ENCODE measurements around the gene EBLN1.
A peak's percentile ranks its signal among the peaks of the same experiment; 100 is the strongest.

EBLN1 gene

GRCh38 chr10:22246680-22247391 is 29.0 kb upstream of the EBLN1 start:
- H3K4me1 ChIP-seq (ENCODE audit: insufficient read depth, low read length) = peaks cover 5% of the 10 kb centered on the region
- H3K9me3 ChIP-seq (ENCODE audit: low read length) = no peaks in the 10 kb centered on the region
- H3K27ac ChIP-seq (ENCODE audit: low read depth, low read length) = no peak overlapping the region
- H3K4me3 ChIP-seq (ENCODE audit: low read depth in 1 of 2, low read length in 2 of 2) = no peak overlapping the region
- H3K36me3 ChIP-seq (ENCODE audit: insufficient read depth, low read length) = peaks cover 6% of the 10 kb centered on the region
- H3K9ac ChIP-seq (ENCODE audit: low read length) = no peak overlapping the region
- no peaks in the 10 kb centered on the region for H3K27me3 ChIP-seq (ENCODE audit: control insufficient read depth in 1 of 2, insufficient read depth in 2 of 2, low read length in 2 of 2)

- H3K4me3 ChIP-seq (ENCODE audit: low read depth in 1 of 2, low read length in 2 of 2) = no peak overlapping the region
- no peak overlapping the region for H3K27ac ChIP-seq (ENCODE audit: low read depth, low read length)
Measured at GRCh38 chr10:22245567-22245966, 27.8 kb upstream of the EBLN1 start.

GRCh38 chr10:22244855-22245254 is 27.0 kb upstream of the EBLN1 start:
- peaks cover 6% of the 10 kb centered on the region for H3K36me3 ChIP-seq (ENCODE audit: insufficient read depth, low read length)
- no peaks in the 10 kb centered on the region for H3K27me3 ChIP-seq (ENCODE audit: control insufficient read depth in 1 of 2, insufficient read depth in 2 of 2, low read length in 2 of 2)
- no peak overlapping the region for H3K27ac ChIP-seq (ENCODE audit: low read depth, low read length)
- no peaks in the 10 kb centered on the region for H3K4me1 ChIP-seq (ENCODE audit: insufficient read depth, low read length)
- H3K4me3 ChIP-seq (ENCODE audit: low read depth in 1 of 2, low read length in 2 of 2) = no peak overlapping the region
- H3K9ac ChIP-seq (ENCODE audit: low read length) = no peak overlapping the region
- no peaks in the 10 kb centered on the region for H3K9me3 ChIP-seq (ENCODE audit: low read length)

More at GRCh38 chr10:22245567-22245966, 27.8 kb upstream of the EBLN1 start:
- Histone ChIP-seq H3K9me3 (ENCODE audit: low read length) (no peaks in the 10 kb centered on the region), H3K27me3 (ENCODE audit: control insufficient read depth in 1 of 2, insufficient read depth in 2 of 2, low read length in 2 of 2) (no peaks in the 10 kb centered on the region), H3K9ac (ENCODE audit: low read length) (no peak overlapping the region), H3K4me1 (ENCODE audit: insufficient read depth, low read length) (peaks cover 2% of the 10 kb centered on the region), H3K36me3 (ENCODE audit: insufficient read depth, low read length) (peaks cover 6% of the 10 kb centered on the region)

GRCh38 chr10:22244001-22244400 is 26.2 kb upstream of the EBLN1 start:
- no peaks in the 10 kb centered on the region for H3K27me3 ChIP-seq (ENCODE audit: control insufficient read depth in 1 of 2, insufficient read depth in 2 of 2, low read length in 2 of 2)
- no peaks in the 10 kb centered on the region for H3K4me1 ChIP-seq (ENCODE audit: insufficient read depth, low read length)
- no peak overlapping the region for H3K4me3 ChIP-seq (ENCODE audit: low read depth in 1 of 2, low read length in 2 of 2)
- no peak overlapping the region for H3K27ac ChIP-seq (ENCODE audit: low read depth, low read length)
- no peaks in the 10 kb centered on the region for H3K9me3 ChIP-seq (ENCODE audit: low read length)
- no peak overlapping the region for H3K9ac ChIP-seq (ENCODE audit: low read length)
- H3K36me3 ChIP-seq (ENCODE audit: insufficient read depth, low read length) = peaks cover 6% of the 10 kb centered on the region

GRCh38 chr10:22243321-22243720 is 25.5 kb upstream of the EBLN1 start:
- H3K4me3 ChIP-seq (ENCODE audit: low read depth in 1 of 2, low read length in 2 of 2) = no peak overlapping the region
- H3K9ac ChIP-seq (ENCODE audit: low read length) = no peak overlapping the region

GRCh38 chr10:22231260-22231659 is 13.4 kb upstream of the EBLN1 start:
- Histone ChIP-seq H3K9me3 (ENCODE audit: low read length) (no peaks in the 10 kb centered on the region), H3K4me3 (ENCODE audit: low read depth in 1 of 2, low read length in 2 of 2) (no peak overlapping the region), H3K27ac (ENCODE audit: low read depth, low read length) (no peak overlapping the region), H3K9ac (ENCODE audit: low read length) (no peak overlapping the region), H3K36me3 (ENCODE audit: insufficient read depth, low read length) (no peaks in the 10 kb centered on the region), H3K27me3 (ENCODE audit: control insufficient read depth in 1 of 2, insufficient read depth in 2 of 2, low read length in 2 of 2) (no peaks in the 10 kb centered on the region), H3K4me1 (ENCODE audit: insufficient read depth, low read length) (peaks cover 6% of the 10 kb centered on the region)

More at GRCh38 chr10:22243321-22243720, 25.5 kb upstream of the EBLN1 start:
- Histone ChIP-seq H3K27ac (ENCODE audit: low read depth, low read length) (no peak overlapping the region), H3K4me1 (ENCODE audit: insufficient read depth, low read length) (no peaks in the 10 kb centered on the region), H3K36me3 (ENCODE audit: insufficient read depth, low read length) (peaks cover 6% of the 10 kb centered on the region), H3K9me3 (ENCODE audit: low read length) (no peaks in the 10 kb centered on the region), H3K27me3 (ENCODE audit: control insufficient read depth in 1 of 2, insufficient read depth in 2 of 2, low read length in 2 of 2) (no peaks in the 10 kb centered on the region)

- H3K9ac ChIP-seq (ENCODE audit: low read length) = peak overlapping the region; percentile 80
- H3K27ac ChIP-seq (ENCODE audit: low read depth, low read length) = peak overlapping the region; percentile 57
- H3K36me3 ChIP-seq (ENCODE audit: insufficient read depth, low read length) = no peaks in the 10 kb centered on the region
- H3K4me3 ChIP-seq (ENCODE audit: low read depth in 1 of 2, low read length in 2 of 2) = peak overlapping the region; percentile 25 to 87
- H3K4me1 ChIP-seq (ENCODE audit: insufficient read depth, low read length) = peaks cover 6% of the 10 kb centered on the region
- H3K27me3 ChIP-seq (ENCODE audit: control insufficient read depth in 1 of 2, insufficient read depth in 2 of 2, low read length in 2 of 2) = no peaks in the 10 kb centered on the region
- no peaks in the 10 kb centered on the region for H3K9me3 ChIP-seq (ENCODE audit: low read length)
Measured at GRCh38 chr10:22230158-22230833, 12.5 kb upstream of the EBLN1 start.

GRCh38 chr10:22229802-22230157 is 12.0 kb upstream of the EBLN1 start:
- Histone ChIP-seq H3K4me1 (ENCODE audit: insufficient read depth, low read length) (peaks cover 6% of the 10 kb centered on the region), H3K4me3 (ENCODE audit: low read depth in 1 of 2, low read length in 2 of 2) (peak overlapping the region; percentile 49 to 87), H3K27me3 (ENCODE audit: control insufficient read depth in 1 of 2, insufficient read depth in 2 of 2, low read length in 2 of 2) (no peaks in the 10 kb centered on the region), H3K27ac (ENCODE audit: low read depth, low read length) (peak overlapping the region; percentile 57), H3K9me3 (ENCODE audit: low read length) (no peaks in the 10 kb centered on the region), H3K9ac (ENCODE audit: low read length) (peak overlapping the region; percentile 80), H3K36me3 (ENCODE audit: insufficient read depth, low read length) (no peaks in the 10 kb centered on the region)

- H3K27ac ChIP-seq (ENCODE audit: low read depth, low read length) = peak overlapping the region; percentile 91
- peak overlapping the region; percentile 80 for H3K9ac ChIP-seq (ENCODE audit: low read length)
- peaks cover 6% of the 10 kb centered on the region for H3K4me1 ChIP-seq (ENCODE audit: insufficient read depth, low read length)
Measured at GRCh38 chr10:22228943-22229801, 11.4 kb upstream of the EBLN1 start.

GRCh38 chr10:22228167-22228938 is 10.5 kb upstream of the EBLN1 start:
- Histone ChIP-seq H3K4me1 (ENCODE audit: insufficient read depth, low read length) (peaks cover 6% of the 10 kb centered on the region), H3K27me3 (ENCODE audit: control insufficient read depth in 1 of 2, insufficient read depth in 2 of 2, low read length in 2 of 2) (no peaks in the 10 kb centered on the region), H3K36me3 (ENCODE audit: insufficient read depth, low read length) (no peaks in the 10 kb centered on the region), H3K27ac (ENCODE audit: low read depth, low read length) (peak overlapping the region; percentile 91), H3K4me3 (ENCODE audit: low read depth in 1 of 2, low read length in 2 of 2) (peak overlapping the region; percentile 49 to 87), H3K9me3 (ENCODE audit: low read length) (no peaks in the 10 kb centered on the region), H3K9ac (ENCODE audit: low read length) (peak overlapping the region; percentile 80)

More at GRCh38 chr10:22228943-22229801, 11.4 kb upstream of the EBLN1 start:
- Histone ChIP-seq H3K36me3 (ENCODE audit: insufficient read depth, low read length) (no peaks in the 10 kb centered on the region), H3K4me3 (ENCODE audit: low read depth in 1 of 2, low read length in 2 of 2) (peak overlapping the region; percentile 49 to 87), H3K9me3 (ENCODE audit: low read length) (no peaks in the 10 kb centered on the region), H3K27me3 (ENCODE audit: control insufficient read depth in 1 of 2, insufficient read depth in 2 of 2, low read length in 2 of 2) (no peaks in the 10 kb centered on the region)

GRCh38 chr10:22226599-22226998 is 8.8 kb upstream of the EBLN1 start:
- H3K36me3 ChIP-seq (ENCODE audit: insufficient read depth, low read length) = no peaks in the 10 kb centered on the region
- H3K4me1 ChIP-seq (ENCODE audit: insufficient read depth, low read length) = peaks cover 6% of the 10 kb centered on the region
- H3K27ac ChIP-seq (ENCODE audit: low read depth, low read length) = no peak overlapping the region
- H3K9me3 ChIP-seq (ENCODE audit: low read length) = no peaks in the 10 kb centered on the region
- H3K9ac ChIP-seq (ENCODE audit: low read length) = no peak overlapping the region
- no peak overlapping the region for H3K4me3 ChIP-seq (ENCODE audit: low read depth in 1 of 2, low read length in 2 of 2)
- no peaks in the 10 kb centered on the region for H3K27me3 ChIP-seq (ENCODE audit: control insufficient read depth in 1 of 2, insufficient read depth in 2 of 2, low read length in 2 of 2)
